Astrocyte (in vitro differentiated cells and primary cell): ENCODE results near the gene NUP214. TPM values are rescaled to one million over a fixed set of nuclear protein-coding genes. Genes with fewer than 3 reads are reported as not detected.
A peak's percentile ranks its signal among the peaks of the same experiment; 100 is the strongest.

Experiments used
- DNase-seq: peaks from one replicate; pipeline ENCODE4 v3.0.0-alpha.2; 2010; ENCODE audit warnings: low read depth
- FAIRE-seq: peaks from 2 replicates; lab custom pipeline; 2011; peaks lifted over from hg19 to GRCh38; lab: Jason Lieb, UNC
- H2AFZ ChIP-seq: 2 replicates; pipeline ENCODE4 v1.6.0; 2012; ENCODE audit warnings: low read depth, low read length, inconsistent platforms
- H3K27ac ChIP-seq: 2 replicates; pipeline ENCODE4 v1.5.1; 2011; ENCODE audit warnings: low read depth, low read length, inconsistent platforms
- H3K27me3 ChIP-seq: 2 replicates; pipeline ENCODE4 v1.6.0; 2011; ENCODE audit warnings: low read length, inconsistent platforms; ENCODE audit not compliant: insufficient read depth
- H3K36me3 ChIP-seq: 2 replicates; pipeline ENCODE4 v1.5.1; 2011; ENCODE audit warnings: low read length, inconsistent platforms; ENCODE audit not compliant: insufficient read depth
- H3K4me1 ChIP-seq: 2 replicates; pipeline ENCODE4 v1.5.1; 2011; ENCODE audit warnings: low read length, inconsistent platforms; ENCODE audit not compliant: insufficient read depth
- H3K4me2 ChIP-seq: 2 replicates; pipeline ENCODE4 v1.6.0; 2012; ENCODE audit warnings: low read length, inconsistent platforms
- H3K4me3 ChIP-seq: 2 replicates; pipeline ENCODE4 v1.5.1; 2011; ENCODE audit warnings: low read depth, mild to moderate bottlenecking, low read length, inconsistent platforms; ENCODE audit not compliant: insufficient read depth
- H3K79me2 ChIP-seq: 2 replicates; pipeline ENCODE4 v1.6.0; 2012; ENCODE audit warnings: mild to moderate bottlenecking, low read length, inconsistent platforms; ENCODE audit not compliant: insufficient read depth
- H3K9ac ChIP-seq: 2 replicates; pipeline ENCODE4 v1.6.0; 2012; ENCODE audit warnings: mild to moderate bottlenecking, low read length, inconsistent platforms
- H3K9me3 ChIP-seq: 2 replicates; pipeline ENCODE4 v1.5.1; 2012; ENCODE audit warnings: low read depth, mild to moderate bottlenecking, low read length, inconsistent platforms; ENCODE audit not compliant: insufficient read depth
- H4K20me1 ChIP-seq: 2 replicates; pipeline ENCODE4 v1.6.0; 2012; ENCODE audit warnings: low read length, inconsistent platforms; ENCODE audit not compliant: insufficient read depth
- H3K27ac Mint-ChIP-seq: one replicate; pipeline ENCODE4 v1.8.0; 2021; ENCODE audit warnings: mild to moderate bottlenecking, mixed read lengths; ENCODE audit not compliant: unreplicated experiment
- H3K27me3 Mint-ChIP-seq: one replicate; pipeline ENCODE4 v1.8.0; 2021; ENCODE audit warnings: low read depth, mixed read lengths; ENCODE audit not compliant: unreplicated experiment
- H3K36me3 Mint-ChIP-seq: one replicate; pipeline ENCODE4 v1.8.0; 2021; ENCODE audit warnings: low read depth, mixed read lengths; ENCODE audit not compliant: unreplicated experiment
- H3K4me1 Mint-ChIP-seq: one replicate; pipeline ENCODE4 v1.8.0; 2021; ENCODE audit warnings: low read depth, mixed read lengths; ENCODE audit not compliant: unreplicated experiment
- H3K4me3 Mint-ChIP-seq: one replicate; pipeline ENCODE4 v1.8.0; 2021; ENCODE audit warnings: mild to moderate bottlenecking, moderate library complexity, mixed read lengths; ENCODE audit not compliant: unreplicated experiment
- H3K9me3 Mint-ChIP-seq: one replicate; pipeline ENCODE4 v1.8.0; 2021; ENCODE audit warnings: mild to moderate bottlenecking, mixed read lengths; ENCODE audit not compliant: unreplicated experiment
- CTCF ChIP-seq: IDR thresholded peaks from 2 replicates; pipeline ENCODE4 v1.5.1; 2011; ENCODE audit warnings: low read depth, mild to moderate bottlenecking, inconsistent platforms, low read length, moderate library complexity; ENCODE audit not compliant: insufficient read depth
- EZH2 ChIP-seq: IDR thresholded peaks from 2 replicates; pipeline ENCODE4 v1.6.1; 2012; ENCODE audit warnings: mild to moderate bottlenecking, low read length, inconsistent platforms; ENCODE audit not compliant: insufficient read depth
- total RNA-seq: library from RNA; stranded (reverse); gene quantifications from 2 replicates; pipeline ENCODE4 v1.2.1, GENCODE V29; 2021

The NUP214 gene
- total RNA-seq, 1 donor from 2014 or later = 30.5 TPM

- TF ChIP-seq CTCF (no peak), EZH2 (no peak)
- FAIRE-seq = no peak
- Histone ChIP-seq H3K79me2 (peaks cover 32% of the 10 kb centered on the region), H2AFZ (peak overlapping the region; percentile 88), H3K9me3 (no peaks in the 10 kb centered on the region), H3K4me3 (peak overlapping the region; percentile 84), H3K4me1 (peaks cover 11% of the 10 kb centered on the region), H3K27ac (peak overlapping the region; percentile 72), H3K4me2 (peak overlapping the region; percentile 85), H3K36me3 (peaks cover 24% of the 10 kb centered on the region), H4K20me1 (peaks cover 7% of the 10 kb centered on the region), H3K27me3 (no peaks in the 10 kb centered on the region), H3K9ac (peak overlapping the region; percentile 91)
- Mint-ChIP-seq H3K4me1 (peaks cover 4% of the 10 kb centered on the region), H3K9me3 (peaks cover 2% of the 10 kb centered on the region), H3K4me3 (peak overlapping the region; percentile 98), H3K36me3 (no peaks in the 10 kb centered on the region), H3K27me3 (no peaks in the 10 kb centered on the region), H3K27ac (peak overlapping the region; percentile 89)
- DNase-seq = no peak
Measured at GRCh38 chr9:131126059-131126426, 657 bp downstream of the NUP214 start.

- Histone ChIP-seq H3K27me3 (no peaks in the 10 kb centered on the region), H3K9me3 (no peaks in the 10 kb centered on the region), H2AFZ (no peak overlapping the region), H3K4me1 (peaks cover 11% of the 10 kb centered on the region), H3K9ac (no peak overlapping the region), H4K20me1 (peaks cover 11% of the 10 kb centered on the region), H3K4me2 (no peak overlapping the region), H3K27ac (no peak overlapping the region), H3K4me3 (no peak overlapping the region), H3K79me2 (peaks cover 36% of the 10 kb centered on the region), H3K36me3 (peaks cover 36% of the 10 kb centered on the region)
- no peak for FAIRE-seq
- DNase-seq = no peak
- H3K27me3 Mint-ChIP-seq = no peaks in the 10 kb centered on the region
- H3K27ac Mint-ChIP-seq = no peak overlapping the region
- H3K4me1 Mint-ChIP-seq = peaks cover 4% of the 10 kb centered on the region
- peaks cover 3% of the 10 kb centered on the region for H3K36me3 Mint-ChIP-seq
- TF ChIP-seq EZH2 (no peak), CTCF (no peak)
- H3K4me3 Mint-ChIP-seq = no peak overlapping the region
- no peaks in the 10 kb centered on the region for H3K9me3 Mint-ChIP-seq
Measured at GRCh38 chr9:131129183-131129582, 3.8 kb downstream of the NUP214 start.

GRCh38 chr9:131138676-131139075 is 13.3 kb downstream of the NUP214 start:
- Mint-ChIP-seq H3K4me3 (no peak overlapping the region), H3K27me3 (no peaks in the 10 kb centered on the region), H3K9me3 (no peaks in the 10 kb centered on the region), H3K36me3 (peaks cover 6% of the 10 kb centered on the region), H3K27ac (no peak overlapping the region), H3K4me1 (no peaks in the 10 kb centered on the region)
- Histone ChIP-seq H3K4me1 (no peaks in the 10 kb centered on the region), H3K27me3 (no peaks in the 10 kb centered on the region), H3K4me3 (no peak overlapping the region), H3K9me3 (no peaks in the 10 kb centered on the region), H3K27ac (no peak overlapping the region), H4K20me1 (peaks cover 6% of the 10 kb centered on the region), H3K36me3 (peaks cover 67% of the 10 kb centered on the region), H3K79me2 (no peaks in the 10 kb centered on the region), H3K9ac (no peak overlapping the region), H3K4me2 (no peak overlapping the region), H2AFZ (no peak overlapping the region)
- DNase-seq = no peak
- no peak for TF ChIP-seq EZH2
- no peak for TF ChIP-seq CTCF
- no peak for FAIRE-seq
